ENCODE data around the gene GPR141. TPM values are rescaled to one million over a fixed set of nuclear protein-coding genes. Genes with fewer than 3 reads are reported as not detected.

GPR141 gene
- total RNA-seq, 1 experiment from 2014 or later: not detected

DNA sequence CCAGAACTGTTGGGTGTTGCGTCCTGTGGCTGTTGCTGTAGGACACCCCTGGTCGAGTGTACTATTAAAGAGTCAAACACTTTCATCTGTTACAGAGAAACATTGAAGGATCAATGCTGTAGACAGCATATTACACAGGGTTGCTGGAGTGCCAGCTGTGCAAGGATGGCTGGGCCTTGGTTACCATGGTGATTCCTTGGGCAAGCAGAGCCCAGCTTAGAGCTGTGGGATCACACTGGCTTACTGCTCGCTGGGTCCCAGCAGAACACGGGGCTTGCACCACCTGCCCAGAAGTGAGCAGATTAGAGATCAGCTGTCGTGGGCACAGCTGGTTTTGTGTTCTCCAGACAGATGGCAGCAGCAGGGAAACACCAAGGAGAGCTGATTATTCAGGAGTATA is 76.0 kb downstream of the GPR141 start:
- ChIA-PET CTCF (no interaction called here), POLR2A (ENCODE audit: unreplicated experiment) (no interaction called here)
- Histone ChIP-seq H3K27me3 (ENCODE audit: low read length) (no peaks in the 10 kb centered on the region), H3K4me3 (ENCODE audit: low read length) (no peak overlapping the region), H3K4me1 (ENCODE audit: insufficient read depth, low read length) (no peaks in the 10 kb centered on the region), H3K4me2 (ENCODE audit: low read length) (no peak overlapping the region), H3K36me3 (ENCODE audit: low read depth, low read length) (no peaks in the 10 kb centered on the region), H2AFZ (ENCODE audit: low read length) (no peak overlapping the region), H3K79me2 (ENCODE audit: low read length) (no peaks in the 10 kb centered on the region), H3K9ac (ENCODE audit: low read length) (no peak overlapping the region), H3K27ac (ENCODE audit: low read length) (no peak overlapping the region), H4K20me1 (ENCODE audit: low read length) (no peaks in the 10 kb centered on the region), H3K9me2 (replicated peaks; ENCODE audit: low read length) (no peaks in the 10 kb centered on the region), H3F3A (ENCODE audit: low read length, unreplicated experiment) (no peaks in the 10 kb centered on the region), H3K9me3 (ENCODE audit: low read length) (no peaks in the 10 kb centered on the region)
- TF ChIP-seq, protein P1, sequence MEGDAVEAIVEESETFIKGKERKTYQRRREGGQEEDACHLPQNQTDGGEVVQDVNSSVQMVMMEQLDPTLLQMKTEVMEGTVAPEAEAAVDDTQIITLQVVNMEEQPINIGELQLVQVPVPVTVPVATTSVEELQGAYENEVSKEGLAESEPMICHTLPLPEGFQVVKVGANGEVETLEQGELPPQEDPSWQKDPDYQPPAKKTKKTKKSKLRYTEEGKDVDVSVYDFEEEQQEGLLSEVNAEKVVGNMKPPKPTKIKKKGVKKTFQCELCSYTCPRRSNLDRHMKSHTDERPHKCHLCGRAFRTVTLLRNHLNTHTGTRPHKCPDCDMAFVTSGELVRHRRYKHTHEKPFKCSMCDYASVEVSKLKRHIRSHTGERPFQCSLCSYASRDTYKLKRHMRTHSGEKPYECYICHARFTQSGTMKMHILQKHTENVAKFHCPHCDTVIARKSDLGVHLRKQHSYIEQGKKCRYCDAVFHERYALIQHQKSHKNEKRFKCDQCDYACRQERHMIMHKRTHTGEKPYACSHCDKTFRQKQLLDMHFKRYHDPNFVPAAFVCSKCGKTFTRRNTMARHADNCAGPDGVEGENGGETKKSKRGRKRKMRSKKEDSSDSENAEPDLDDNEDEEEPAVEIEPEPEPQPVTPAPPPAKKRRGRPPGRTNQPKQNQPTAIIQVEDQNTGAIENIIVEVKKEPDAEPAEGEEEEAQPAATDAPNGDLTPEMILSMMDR (conservative IDR thresholded peaks at IDR 0.05; ENCODE audit: low read depth, low read length): no peak
- TF ChIP-seq EZH2 (IDR thresholded peaks at IDR 0.05; ENCODE audit: low read length, unreplicated experiment) (no peak), EZH2phosphoT487 (IDR thresholded peaks at IDR 0.05; ENCODE audit: borderline replicate concordance, low read length) (no peak)
- no TSS peak for BruUV-seq (replicated peaks)
- intact Hi-C loops (cut with micrococcal nuclease): no loop called here
- ATAC-seq: no peak
- no peak for DNase-seq

DNA sequence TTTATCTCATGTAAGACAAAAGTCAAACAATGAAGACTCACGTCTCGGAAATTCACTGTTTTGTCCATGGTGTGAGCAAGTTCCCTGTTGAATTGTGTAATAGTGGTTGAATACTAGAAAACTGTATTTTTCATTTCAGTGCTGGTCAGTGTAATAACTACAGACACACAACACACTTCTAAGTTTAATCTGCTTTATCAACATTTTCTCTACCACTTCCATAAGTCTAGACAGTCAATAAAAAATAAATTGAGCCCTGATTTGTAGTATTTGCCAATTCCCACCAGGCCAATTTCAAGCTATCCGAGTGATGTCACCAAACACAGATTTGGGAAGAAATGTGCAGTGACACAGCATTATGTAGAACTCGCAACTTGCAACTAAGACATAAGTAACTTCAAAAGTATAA is 81.9 kb downstream of the GPR141 start:
- TF ChIP-seq EZH2 (IDR thresholded peaks at IDR 0.05; ENCODE audit: low read length, unreplicated experiment) (no peak), EZH2phosphoT487 (IDR thresholded peaks at IDR 0.05; ENCODE audit: borderline replicate concordance, low read length) (no peak)
- TF ChIP-seq, protein P1 (conservative IDR thresholded peaks at IDR 0.05; ENCODE audit: low read depth, low read length): no peak
- no peak for ATAC-seq
- no peaks in the 10 kb centered on the region for H3K4me1 ChIP-seq (ENCODE audit: insufficient read depth, low read length)
- no peaks in the 10 kb centered on the region for H3K27me3 ChIP-seq (ENCODE audit: low read length)
- H3K9me3 ChIP-seq (ENCODE audit: low read length): 0 out of 2 replicates have a peak, but pooled peaks cover 3% of the 10 kb centered on the region
- H3K4me2 ChIP-seq (ENCODE audit: low read length): no peak overlapping the region
- H3K4me3 ChIP-seq (ENCODE audit: low read length): no peak overlapping the region
- no peaks in the 10 kb centered on the region for H3F3A ChIP-seq (ENCODE audit: low read length, unreplicated experiment)
- no TSS peak for BruUV-seq (replicated peaks)
- no peak for DNase-seq
- no peaks in the 10 kb centered on the region for H3K79me2 ChIP-seq (ENCODE audit: low read length)
- ChIA-PET POLR2A (ENCODE audit: unreplicated experiment) (no interaction called here), CTCF (no interaction called here)
- H3K36me3 ChIP-seq (ENCODE audit: low read depth, low read length): no peaks in the 10 kb centered on the region
- H4K20me1 ChIP-seq (ENCODE audit: low read length): no peaks in the 10 kb centered on the region
- H3K9me2 ChIP-seq (replicated peaks; ENCODE audit: low read length): no peaks in the 10 kb centered on the region
- no peak overlapping the region for H2AFZ ChIP-seq (ENCODE audit: low read length)
- H3K27ac ChIP-seq (ENCODE audit: low read length): no peak overlapping the region
- intact Hi-C loops (cut with micrococcal nuclease): no loop called here
- no peak overlapping the region for H3K9ac ChIP-seq (ENCODE audit: low read length)

DNA sequence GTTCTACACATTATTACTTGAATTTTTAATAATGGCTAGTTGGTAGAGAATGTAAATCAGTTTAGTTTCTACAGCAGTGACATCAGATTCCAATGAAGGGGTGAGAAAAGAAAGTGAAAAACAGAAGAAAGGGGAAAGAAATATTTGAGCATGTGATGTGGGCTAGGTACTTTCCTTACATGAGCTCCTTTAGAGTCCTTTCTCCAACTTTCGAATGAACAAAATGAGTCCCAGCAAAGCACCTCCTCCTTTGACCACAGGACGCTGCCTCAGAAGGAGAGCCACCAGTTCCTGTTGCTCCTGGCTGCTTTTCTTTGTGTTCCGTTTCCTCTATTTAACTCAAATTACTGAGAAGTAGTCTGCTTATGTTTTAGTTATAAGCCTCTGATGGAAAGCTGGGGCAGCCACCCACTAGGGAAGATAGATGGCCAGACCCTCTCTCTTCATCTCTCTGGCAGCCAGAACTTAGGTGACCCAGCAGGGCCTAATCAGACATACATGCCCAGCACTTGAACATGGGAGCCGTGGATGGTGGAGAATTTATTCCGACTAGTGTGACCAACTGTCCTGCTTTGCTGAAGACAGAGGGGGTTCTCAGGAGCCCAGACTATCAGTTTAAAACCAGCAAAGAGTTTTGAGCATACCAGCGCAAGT is 82.4 kb downstream of the GPR141 start:
- DNase-seq (no peak), ATAC-seq (no peak)
- H3K36me3 ChIP-seq (ENCODE audit: low read depth, low read length): no peaks in the 10 kb centered on the region
- no peak overlapping the region for H3K27ac ChIP-seq (ENCODE audit: low read length)
- CTCF ChIA-PET: no interaction called here
- H3F3A ChIP-seq (ENCODE audit: low read length, unreplicated experiment): no peaks in the 10 kb centered on the region
- intact Hi-C loops (cut with micrococcal nuclease): no loop called here
- H3K9me3 ChIP-seq (ENCODE audit: low read length): 0 out of 2 replicates have a peak, but pooled peaks cover 3% of the 10 kb centered on the region
- no TSS peak for BruUV-seq (replicated peaks)
- no peak overlapping the region for H3K9ac ChIP-seq (ENCODE audit: low read length)
- no peaks in the 10 kb centered on the region for H3K9me2 ChIP-seq (replicated peaks; ENCODE audit: low read length)
- H3K4me3 ChIP-seq (ENCODE audit: low read length): no peak overlapping the region
- no peak overlapping the region for H3K4me2 ChIP-seq (ENCODE audit: low read length)
- H3K27me3 ChIP-seq (ENCODE audit: low read length): no peaks in the 10 kb centered on the region
- no peaks in the 10 kb centered on the region for H3K79me2 ChIP-seq (ENCODE audit: low read length)
- no peak for TF ChIP-seq EZH2 (IDR thresholded peaks at IDR 0.05; ENCODE audit: low read length, unreplicated experiment)
- TF ChIP-seq, protein P1 (conservative IDR thresholded peaks at IDR 0.05; ENCODE audit: low read depth, low read length): no peak
- TF ChIP-seq EZH2phosphoT487 (IDR thresholded peaks at IDR 0.05; ENCODE audit: borderline replicate concordance, low read length): no peak
- no peaks in the 10 kb centered on the region for H4K20me1 ChIP-seq (ENCODE audit: low read length)
- H2AFZ ChIP-seq (ENCODE audit: low read length): no peak overlapping the region
- H3K4me1 ChIP-seq (ENCODE audit: insufficient read depth, low read length): no peaks in the 10 kb centered on the region
- POLR2A ChIA-PET (ENCODE audit: unreplicated experiment): no interaction called here
